ENCODE measurements around the gene GOLGA3.
A peak's percentile ranks its signal among the peaks of the same experiment; 100 is the strongest.
"Not testable (repeated sequence)": the region's sequence is repeated elsewhere in the genome, so short reads cannot be mapped to it uniquely, and the experiment has no call there.

The GOLGA3 gene

GRCh38 chr12:132828706-132829534 lies at the start of gene GOLGA3:
TSS of gene GOLGA3 (minus strand) at chr12:132828869. CDS start at chr12:132822128, 6,741 bp downstream.
- DNase-seq = peak; percentile 75

GRCh38 chr12:132874620-132875019 lies 46.0 kb upstream of the GOLGA3 start:
- not testable (repeated sequence) for DNase-seq

GRCh38 chr12:132874175-132874574 lies 45.5 kb upstream of the GOLGA3 start:
- no peak for DNase-seq

GRCh38 chr12:132873724-132874123 lies 45.1 kb upstream of the GOLGA3 start:
- no peak for DNase-seq

GRCh38 chr12:132872975-132873421 lies 44.3 kb upstream of the GOLGA3 start:
- DNase-seq = no peak

- DNase-seq = no peak
Observed at GRCh38 chr12:132872073-132872855, 43.6 kb upstream of the GOLGA3 start.

- no peak for DNase-seq
Observed at GRCh38 chr12:132869551-132869950, 40.9 kb upstream of the GOLGA3 start.

GRCh38 chr12:132866251-132866828 lies 37.7 kb upstream of the GOLGA3 start:
- no peak for DNase-seq

GRCh38 chr12:132861558-132861957 lies 32.9 kb upstream of the GOLGA3 start:
- DNase-seq = no peak

GRCh38 chr12:132858718-132859266 lies 30.1 kb upstream of the GOLGA3 start:
- no peak for DNase-seq

GRCh38 chr12:132857019-132857418 lies 28.4 kb upstream of the GOLGA3 start:
- not testable (repeated sequence) for DNase-seq

- DNase-seq = no peak
Observed at GRCh38 chr12:132856581-132856980, 27.9 kb upstream of the GOLGA3 start.

- not testable (repeated sequence) for DNase-seq
Observed at GRCh38 chr12:132855211-132855610, 26.5 kb upstream of the GOLGA3 start.

GRCh38 chr12:132853285-132854092 lies 24.8 kb upstream of the GOLGA3 start:
- DNase-seq = no peak

GRCh38 chr12:132852496-132852895 lies 23.8 kb upstream of the GOLGA3 start:
- DNase-seq = no peak

- no peak for DNase-seq
Observed at GRCh38 chr12:132851465-132851864, 22.8 kb upstream of the GOLGA3 start.

- DNase-seq = no peak
Observed at GRCh38 chr12:132850291-132850690, 21.6 kb upstream of the GOLGA3 start.

GRCh38 chr12:132848521-132848920 lies 19.9 kb upstream of the GOLGA3 start:
- DNase-seq = no peak

- no peak for DNase-seq
Observed at GRCh38 chr12:132847363-132848356, 19.0 kb upstream of the GOLGA3 start.

- DNase-seq = not testable (repeated sequence)
Observed at GRCh38 chr12:132844681-132845080, 16.0 kb upstream of the GOLGA3 start.

Measured in T1000 (cell line).